HepG2 (cell line): ENCODE data around the gene LUC7L. TPM values are rescaled to one million over a fixed set of nuclear protein-coding genes. Genes with fewer than 3 reads are reported as not detected.

Source experiments
- ATAC-seq: fragments of 200-7000 bp; cut with Tn5 transposase; 3 replicates; pipeline ENCODE4 v1.9.1; 2020; ENCODE audit warnings: mild to moderate bottlenecking, moderate library complexity
- BruUV-seq: library from RNA; stranded (reverse); fragments of 400-500 nt; replicated peaks from 2 replicates; lab custom pipeline; 2021; lab: Mats Ljungman, UMichigan
- CTCF ChIA-PET: fragments of 300-600 bp; formaldehyde crosslinking; extraction: SDS; loops from one replicate; lab custom pipeline; 2021; ENCODE audit warnings: low total read pairs, inconsistent platforms, low intra/inter-chr PET ratio; lab: Yijun Ruan, JAX
- POLR2A ChIA-PET: fragments of 350-600 bp; sonication (Branson Sonifier 250); formaldehyde crosslinking; loops from one replicate; lab custom pipeline; 2020; ENCODE audit warnings: antibody characterized with exemption, inconsistent platforms; lab: Yijun Ruan, JAX
- DNase-seq: peaks from one replicate; pipeline ENCODE4 v3.0.0-alpha.2; 2015; ENCODE audit warnings: low spot score
- FAIRE-seq: peaks from 3 replicates; lab custom pipeline; 2011; peaks lifted over from hg19 to GRCh38; lab: Jason Lieb, UNC
- H2AFZ ChIP-seq: one replicate; pipeline ENCODE4 v1.6.1; 2011; ENCODE audit warnings: low read length, inconsistent platforms
- H3K27ac ChIP-seq: fragments of 300-600 bp; 3 replicates; pipeline ENCODE4 v1.8.0; 2011; ENCODE audit warnings: mixed run types, mild to moderate bottlenecking, mixed read lengths, low read length, inconsistent platforms; ENCODE audit not compliant: insufficient read depth; ENCODE audit errors: extremely low read length
- H3K27me3 ChIP-seq, 2 experiments: fragments of 200-600 bp in 1 of 2; 2 replicates in 1 of 2; 3 replicates in 1 of 2; pipeline versions ENCODE4 v1.6.0 to v1.8.0; 2011; ENCODE audit warnings: low read length in 2 of 2, mild to moderate bottlenecking in 2 of 2, moderate library complexity in 2 of 2, inconsistent platforms in 1 of 2; ENCODE audit not compliant: insufficient read depth in 2 of 2, control insufficient read depth in 1 of 2
- H3K36me3 ChIP-seq, 2 experiments: fragments of 200-600 bp in 1 of 2; replicated peaks in 1 of 2; 2 replicates in 1 of 2; 3 replicates in 1 of 2; pipeline versions ENCODE4 v1.5.1 to v1.8.0; 2011; ENCODE audit warnings: low read length in 2 of 2, inconsistent platforms in 1 of 2; ENCODE audit not compliant: insufficient read depth in 2 of 2, control insufficient read depth in 1 of 2
- H3K4me1 ChIP-seq: 2 replicates; pipeline ENCODE4 v1.5.1; 2012; ENCODE audit warnings: low read length, inconsistent platforms; ENCODE audit not compliant: insufficient read depth
- H3K4me2 ChIP-seq: 2 replicates; pipeline ENCODE4 v1.6.0; 2011; ENCODE audit warnings: low read depth, low read length, inconsistent platforms
- H3K4me3 ChIP-seq, 3 experiments: fragments of 200-600 bp in 1 of 3; sonication (generic), shearing (Covaris generic) in 1 of 3; replicated peaks in 1 of 3; 2 replicates each; pipeline ENCODE4 v1.5.1; 2011 to 2016; ENCODE audit warnings: low read length in 3 of 3, inconsistent platforms in 2 of 3, low read depth in 2 of 3, mild to moderate bottlenecking in 2 of 3, control low read depth in 1 of 3, mixed read lengths in 1 of 3; ENCODE audit not compliant: insufficient read depth in 1 of 3
- H3K79me2 ChIP-seq: one replicate; pipeline ENCODE4 v1.6.1; 2011; ENCODE audit warnings: low read length, inconsistent platforms; ENCODE audit not compliant: insufficient read depth
- H3K9ac ChIP-seq: 2 replicates; pipeline ENCODE4 v1.6.0; 2011; ENCODE audit warnings: mild to moderate bottlenecking, low read depth, low read length, inconsistent platforms; ENCODE audit not compliant: insufficient read depth
- H3K9me3 ChIP-seq: 2 replicates; pipeline ENCODE4 v1.5.1; 2012; ENCODE audit warnings: mild to moderate bottlenecking, low read length
- H4K20me1 ChIP-seq: 2 replicates; pipeline ENCODE4 v1.6.0; 2011; ENCODE audit warnings: inconsistent platforms, mild to moderate bottlenecking, low read length, moderate library complexity; ENCODE audit not compliant: insufficient read depth
- DMAP1 ChIP-seq: IDR thresholded peaks from 2 replicates; pipeline ENCODE4 v1.6.1; 2016
- DZIP1 ChIP-seq: sonication (generic); formaldehyde crosslinking; IDR thresholded peaks from 2 replicates; pipeline ENCODE4 v1.5.0; 2020; ENCODE audit warnings: mild to moderate bottlenecking, missing genetic modification reagents
- GMEB2 ChIP-seq: IDR thresholded peaks from 2 replicates; pipeline ENCODE4 v1.6.1; 2016; ENCODE audit warnings: missing biosample characterization, missing genetic modification reagents, low read depth
- HCFC1 ChIP-seq: fragments of 150-350 bp; IDR thresholded peaks from 2 replicates; pipeline ENCODE4 v1.6.1; 2014; ENCODE audit warnings: low read depth, low read length
- NCOA5 ChIP-seq: sonication (generic); formaldehyde crosslinking; IDR thresholded peaks from 2 replicates; pipeline ENCODE4 v1.4.0; 2020; ENCODE audit warnings: missing genetic modification reagents
- RARG ChIP-seq: sonication (generic); formaldehyde crosslinking; IDR thresholded peaks from 2 replicates; pipeline ENCODE4 v1.4.0; 2020; ENCODE audit warnings: low read depth, mild to moderate bottlenecking, missing genetic modification reagents
- TOE1 ChIP-seq: sonication (generic); formaldehyde crosslinking; IDR thresholded peaks from 2 replicates; pipeline ENCODE4 v1.4.0; 2020; ENCODE audit warnings: mild to moderate bottlenecking, missing genetic modification reagents
- ZMYM3 ChIP-seq: sonication (generic); formaldehyde crosslinking; IDR thresholded peaks from 2 replicates; pipeline ENCODE4 v1.5.1; 2020; ENCODE audit warnings: mild to moderate bottlenecking, missing genetic modification reagents
- ZNF12 ChIP-seq: sonication (generic); formaldehyde crosslinking; IDR thresholded peaks from 2 replicates; pipeline ENCODE4 v1.5.0; 2020; ENCODE audit warnings: missing genetic modification reagents
- WGBS: methylation state at CpG from one replicate; pipeline ENCODE4 v1.1.6; 2017; ENCODE audit warnings: low lambda C conversion rate; 5-methylcytosine and 5-hydroxymethylcytosine counted together
- in situ Hi-C: cut with HindIII; loops from 2 replicates; pipeline ENCODE4 v1.10.0; 2017; ENCODE audit warnings: low pct_unique_long_range_greater_than_20kb; ENCODE audit not compliant: extremely low pct_ligation_motif_present
- intact Hi-C: fragments of 100-400 bp; cut with micrococcal nuclease; formaldehyde crosslinking; loops from one replicate; pipeline ENCODE4 v1.10.0; 2022; ENCODE audit not compliant: unreplicated experiment
- polyA plus RNA-seq, 8 experiments: library from polyadenylated mRNA; depleted of rRNA in 3 of 8; stranded (reverse) in 7 of 8; unstranded in 1 of 8; fragments of >200 nt; fragmentation: Illumina TruSeq in 4 of 8; extraction: Trizol in 4 of 8; gene quantifications; 2 replicates each; pipeline versions ENCODE4 v1.2.1 to v1.2.3, GENCODE V29; 2011 to 2016; ENCODE audit warnings: low read depth in 4 of 8, missing spikeins in 1 of 8, mixed read lengths in 1 of 8; ENCODE audit not compliant: insufficient read depth in 1 of 8
- total RNA-seq, 5 experiments: library from RNA; depleted of rRNA; stranded (reverse); fragments of >200 nt; fragmentation: Illumina TruSeq; extraction: Trizol; gene quantifications; 2 replicates each; pipeline ENCODE4 v1.2.3, GENCODE V29; 2016; ENCODE audit warnings: low read depth in 1 of 5
- TF ChIP-seq, protein P1 (sequence below): sonication (generic); formaldehyde crosslinking; IDR thresholded peaks from 2 replicates; pipeline ENCODE4 v1.5.1; 2020; ENCODE audit warnings: missing genetic modification reagents, mild to moderate bottlenecking, borderline replicate concordance

The LUC7L gene
- total and polyA plus RNA-seq, 2 of the 13 experiments (the other 11 are each of a cell fraction or from before 2014, with no cell fraction given) = 48.7 to 56.9 TPM

- in situ Hi-C loops = loop anchor here (5.0 kb wide), 1 partner anchor 72 kb away; no protein-coding TSS in a partner anchor
- Histone ChIP-seq H3K27me3 (peaks cover 0 to 18% of the 10 kb centered on the region in 2 experiments; a peak in 4 of 5 replicates), H3K36me3 (no peaks in the 10 kb centered on the region), H3K4me3 (peak overlapping the region in 2 of 3 experiments; percentile 15 to 73; a peak in 1 of 6 replicates), H4K20me1 (0 out of 2 replicates have a peak, but pooled peaks cover 6% of the 10 kb centered on the region), H3K4me1 (peaks cover 28% of the 10 kb centered on the region), H3K9me3 (no peaks in the 10 kb centered on the region), H3K79me2 (no peaks in the 10 kb centered on the region), H2AFZ (no peak overlapping the region), H3K27ac (no peak overlapping the region), H3K9ac (no peak overlapping the region), H3K4me2 (peak overlapping the region; percentile 82)
- ChIA-PET POLR2A (interaction anchor here (1.1 to 1.7 kb wide), 3 partner anchors 41 to 114 kb away, joined by 4 to 7 read pairs (median 5); partner anchors contain the start of gene NPRL3), CTCF (interaction anchor here (1.5 to 3.2 kb wide), 3 partner anchors 62 to 114 kb away, joined by 4 to 23 read pairs (median 17); no protein-coding TSS in a partner anchor)
- no TSS peak for BruUV-seq
- FAIRE-seq = no peak
- no peak for TF ChIP-seq DMAP1 (CRISPR knock-in tag)
- TF ChIP-seq ZMYM3 = 0 out of 2 replicates have a peak, but pooled peaks have one; percentile 15
- TF ChIP-seq TOE1 (CRISPR knock-in tag) = no peak
- 87% methylated on average over 17 of the region's 17 CpGs for WGBS
- ATAC-seq = no peak
- intact Hi-C loops = loop anchor here (2.0 kb wide), 1 partner anchor 45 kb away; no protein-coding TSS in a partner anchor
- no peak for DNase-seq
These were observed 49.8 kb downstream of the LUC7L start for GRCh38 chr16:179211-180092.

DNA sequence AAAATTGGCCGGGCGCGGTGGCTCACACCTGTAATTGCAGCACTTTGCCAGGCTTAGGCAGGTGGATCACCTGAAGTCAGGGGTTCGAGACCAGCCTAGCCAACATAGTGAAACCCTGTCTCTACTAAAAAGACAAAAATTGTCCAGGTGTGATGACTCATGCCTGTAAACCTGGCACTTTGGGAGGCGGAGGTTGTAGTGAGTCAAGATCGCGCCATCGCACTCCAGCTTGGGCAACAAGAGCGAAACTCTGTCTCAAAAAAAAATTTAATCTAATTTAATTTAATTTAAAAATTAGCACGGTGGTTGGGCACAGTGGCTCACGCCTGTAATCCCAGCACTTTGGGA, 50.6 kb downstream of the LUC7L start:
- Histone ChIP-seq H3K36me3 (no peaks in the 10 kb centered on the region), H4K20me1 (0 out of 2 replicates have a peak, but pooled peaks cover 6% of the 10 kb centered on the region), H2AFZ (no peak overlapping the region), H3K4me2 (no peak overlapping the region), H3K27me3 (peaks cover 0 to 18% of the 10 kb centered on the region in 2 experiments; a peak in 4 of 5 replicates), H3K27ac (no peak overlapping the region), H3K9ac (no peak overlapping the region), H3K9me3 (no peaks in the 10 kb centered on the region), H3K79me2 (no peaks in the 10 kb centered on the region), H3K4me1 (peaks cover 28% of the 10 kb centered on the region), H3K4me3 (no peak overlapping the region)
- no peak for DNase-seq
- in situ Hi-C loops (no loop called here), intact Hi-C loops (no loop called here)
- CTCF ChIA-PET = interaction anchor here (1.5 kb wide), 1 partner anchor 113 kb away, joined by 4 read pairs; no protein-coding TSS in a partner anchor
- no TSS peak for BruUV-seq
- POLR2A ChIA-PET = no interaction called here
- 91% methylated on average over 11 of the region's 11 CpGs for WGBS
- ATAC-seq = no peak
- no peak for FAIRE-seq
- TF ChIP-seq HCFC1 = no peak
- no peak for TF ChIP-seq NCOA5 (CRISPR knock-in tag)
- no peak for TF ChIP-seq RARG (CRISPR knock-in tag)
- no peak for TF ChIP-seq ZNF12 (CRISPR knock-in tag)
- TF ChIP-seq DZIP1 (CRISPR knock-in tag) = no peak
- TF ChIP-seq GMEB2 (CRISPR knock-in tag) = no peak
- TF ChIP-seq, protein P1, sequence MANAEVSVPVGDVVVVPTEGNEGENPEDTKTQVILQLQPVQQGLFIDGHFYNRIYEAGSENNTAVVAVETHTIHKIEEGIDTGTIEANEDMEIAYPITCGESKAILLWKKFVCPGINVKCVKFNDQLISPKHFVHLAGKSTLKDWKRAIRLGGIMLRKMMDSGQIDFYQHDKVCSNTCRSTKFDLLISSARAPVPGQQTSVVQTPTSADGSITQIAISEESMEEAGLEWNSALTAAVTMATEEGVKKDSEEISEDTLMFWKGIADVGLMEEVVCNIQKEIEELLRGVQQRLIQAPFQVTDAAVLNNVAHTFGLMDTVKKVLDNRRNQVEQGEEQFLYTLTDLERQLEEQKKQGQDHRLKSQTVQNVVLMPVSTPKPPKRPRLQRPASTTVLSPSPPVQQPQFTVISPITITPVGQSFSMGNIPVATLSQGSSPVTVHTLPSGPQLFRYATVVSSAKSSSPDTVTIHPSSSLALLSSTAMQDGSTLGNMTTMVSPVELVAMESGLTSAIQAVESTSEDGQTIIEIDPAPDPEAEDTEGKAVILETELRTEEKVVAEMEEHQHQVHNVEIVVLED (CRISPR knock-in tag) = no peak
